ENCODE results near the gene CAD. TPM values are rescaled to one million over a fixed set of nuclear protein-coding genes. Genes with fewer than 3 reads are reported as not detected.

CAD gene
- total RNA-seq, 6 donors from 2014 or later, result 19.8 to 66.0 (median 33.5) TPM

DNA sequence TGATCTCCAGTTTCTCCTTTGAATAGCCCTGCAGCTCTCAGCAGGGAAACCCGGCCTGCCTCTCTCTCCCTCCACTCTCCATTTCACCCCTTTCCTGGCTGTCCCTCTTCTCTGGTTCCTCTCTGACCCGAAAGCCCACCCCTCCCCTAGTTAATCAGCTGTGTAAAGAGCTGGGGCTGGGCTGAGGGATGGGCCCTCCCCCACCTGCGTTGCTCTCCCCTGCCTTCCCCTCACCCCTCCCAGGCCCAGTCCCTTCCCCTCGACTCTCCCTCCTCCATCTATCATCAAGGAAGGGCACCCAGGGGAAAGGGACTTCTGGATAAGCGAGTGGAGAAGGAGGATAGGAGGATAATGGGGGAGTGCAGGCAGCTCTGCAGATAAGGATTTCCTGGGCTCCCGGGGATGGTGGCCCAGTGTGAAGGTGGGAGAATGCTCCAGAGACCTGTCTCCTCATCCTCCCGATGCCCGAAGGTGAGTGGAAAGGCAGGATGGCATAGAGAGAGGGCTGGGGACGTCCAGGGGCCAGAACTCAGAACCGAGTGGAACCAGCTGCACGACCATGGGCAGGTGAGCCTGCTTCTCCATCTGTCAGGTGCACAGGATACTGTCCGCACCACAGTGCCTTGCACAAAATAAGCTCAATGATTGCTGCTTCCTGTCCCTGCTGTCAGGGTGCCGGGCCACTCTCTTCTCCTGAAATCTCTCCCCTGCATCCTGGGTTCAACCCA is 33.6 kb downstream of the CAD start:
- no peaks in the 10 kb centered on the region for H3K36me3 ChIP-seq
- no peak overlapping the region for H3K4me3 ChIP-seq
- no peak for ATAC-seq (ENCODE audit: low FRiP score in 2 of 2)
- H3K4me1 ChIP-seq, result peaks cover 0 to 9% (median 2%) of the 10 kb centered on the region in 4 donors
- DNase-seq, result no peak
- TF ChIP-seq, protein P1, sequence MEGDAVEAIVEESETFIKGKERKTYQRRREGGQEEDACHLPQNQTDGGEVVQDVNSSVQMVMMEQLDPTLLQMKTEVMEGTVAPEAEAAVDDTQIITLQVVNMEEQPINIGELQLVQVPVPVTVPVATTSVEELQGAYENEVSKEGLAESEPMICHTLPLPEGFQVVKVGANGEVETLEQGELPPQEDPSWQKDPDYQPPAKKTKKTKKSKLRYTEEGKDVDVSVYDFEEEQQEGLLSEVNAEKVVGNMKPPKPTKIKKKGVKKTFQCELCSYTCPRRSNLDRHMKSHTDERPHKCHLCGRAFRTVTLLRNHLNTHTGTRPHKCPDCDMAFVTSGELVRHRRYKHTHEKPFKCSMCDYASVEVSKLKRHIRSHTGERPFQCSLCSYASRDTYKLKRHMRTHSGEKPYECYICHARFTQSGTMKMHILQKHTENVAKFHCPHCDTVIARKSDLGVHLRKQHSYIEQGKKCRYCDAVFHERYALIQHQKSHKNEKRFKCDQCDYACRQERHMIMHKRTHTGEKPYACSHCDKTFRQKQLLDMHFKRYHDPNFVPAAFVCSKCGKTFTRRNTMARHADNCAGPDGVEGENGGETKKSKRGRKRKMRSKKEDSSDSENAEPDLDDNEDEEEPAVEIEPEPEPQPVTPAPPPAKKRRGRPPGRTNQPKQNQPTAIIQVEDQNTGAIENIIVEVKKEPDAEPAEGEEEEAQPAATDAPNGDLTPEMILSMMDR (IDR thresholded peaks at IDR 0.05), result no peak
- no peak for TF ChIP-seq POLR2A (IDR thresholded peaks at IDR 0.05)
- TF ChIP-seq EP300 (IDR thresholded peaks at IDR 0.05), result no peak
- TF ChIP-seq POLR2AphosphoS5 (IDR thresholded peaks at IDR 0.05), result no peak
- no peak overlapping the region for H3K27ac ChIP-seq
- H3K9me3 ChIP-seq, result no peaks in the 10 kb centered on the region
- 58% methylated on average over 13 of the region's 13 CpGs for WGBS, 2 donors
- peaks cover 0 to 4% (median 0%) of the 10 kb centered on the region in 4 donors for H3K27me3 ChIP-seq

DNA sequence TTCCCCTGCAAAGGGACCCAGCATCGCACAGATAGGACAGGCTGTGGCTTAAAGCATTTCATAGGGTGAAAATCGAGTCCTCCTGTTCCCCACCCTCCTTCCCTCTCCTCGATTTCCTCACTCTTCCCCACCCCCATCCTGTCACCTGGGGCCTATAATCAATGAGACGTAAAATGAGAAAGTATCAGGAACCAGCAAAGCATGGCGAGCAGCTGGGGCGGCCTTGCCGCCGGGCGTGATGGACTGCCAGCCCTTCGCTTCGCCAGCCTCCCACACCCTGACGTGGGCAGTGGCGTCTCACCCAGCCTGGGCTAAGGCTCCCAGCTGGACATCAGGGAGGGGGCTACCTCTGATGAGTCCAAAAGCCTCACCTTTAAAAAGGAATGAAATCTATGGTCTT is 34.6 kb downstream of the CAD start:
- Histone ChIP-seq H3K27me3 (peaks cover 0 to 4% (median 0%) of the 10 kb centered on the region in 4 donors), H3K4me1 (peaks cover 0 to 9% (median 2%) of the 10 kb centered on the region in 4 donors), H3K4me3 (no peak overlapping the region), H3K27ac (no peak overlapping the region), H3K36me3 (no peaks in the 10 kb centered on the region), H3K9me3 (no peaks in the 10 kb centered on the region)
- TF ChIP-seq, protein P1 (IDR thresholded peaks at IDR 0.05), result no peak
- TF ChIP-seq POLR2A (IDR thresholded peaks at IDR 0.05), result no peak
- TF ChIP-seq EP300 (IDR thresholded peaks at IDR 0.05), result no peak
- no peak for TF ChIP-seq POLR2AphosphoS5 (IDR thresholded peaks at IDR 0.05)
- ATAC-seq (ENCODE audit: low FRiP score in 2 of 2), result no peak
- 82% methylated on average over 13 of the region's 13 CpGs for WGBS, 2 donors
- DNase-seq, result no peak

DNA sequence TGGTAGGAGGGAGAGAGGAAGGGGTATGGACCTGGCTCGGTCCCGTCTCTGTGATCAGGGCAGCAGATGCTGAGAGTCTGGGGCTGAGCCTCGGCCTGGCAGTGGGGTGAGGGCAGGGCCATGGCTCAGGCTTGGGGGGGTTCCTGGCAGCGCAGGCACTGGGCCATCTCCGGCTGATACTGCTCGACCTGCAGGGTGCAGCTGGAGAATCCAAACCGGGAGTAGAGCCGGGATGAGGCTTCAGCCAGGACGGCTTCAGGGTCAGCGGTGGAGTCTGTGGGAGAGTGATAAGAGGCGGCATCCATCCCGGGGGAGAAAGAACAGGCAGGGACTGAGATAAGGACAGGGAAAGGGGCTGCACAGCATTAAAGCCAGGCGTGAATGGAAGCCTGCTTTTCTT is 38.0 kb downstream of the CAD start:
- Histone ChIP-seq H3K4me3 (no peak overlapping the region), H3K36me3 (no peaks in the 10 kb centered on the region), H3K4me1 (peaks cover 0 to 5% (median 1%) of the 10 kb centered on the region in 4 donors), H3K9me3 (no peaks in the 10 kb centered on the region), H3K27ac (no peak overlapping the region), H3K27me3 (peaks cover 0 to 4% (median 1%) of the 10 kb centered on the region in 4 donors)
- peak in 1 of 2 donors; percentile 8 for ATAC-seq (ENCODE audit: low FRiP score in 2 of 2)
- TF ChIP-seq POLR2A (IDR thresholded peaks at IDR 0.05) (no peak), EP300 (IDR thresholded peaks at IDR 0.05) (no peak), POLR2AphosphoS5 (IDR thresholded peaks at IDR 0.05) (no peak)
- TF ChIP-seq, protein P1 (IDR thresholded peaks at IDR 0.05), result no peak
- no peak for DNase-seq
- 44 to 55% methylated on average over 13 of the region's 13 CpGs for WGBS, 2 donors

DNA sequence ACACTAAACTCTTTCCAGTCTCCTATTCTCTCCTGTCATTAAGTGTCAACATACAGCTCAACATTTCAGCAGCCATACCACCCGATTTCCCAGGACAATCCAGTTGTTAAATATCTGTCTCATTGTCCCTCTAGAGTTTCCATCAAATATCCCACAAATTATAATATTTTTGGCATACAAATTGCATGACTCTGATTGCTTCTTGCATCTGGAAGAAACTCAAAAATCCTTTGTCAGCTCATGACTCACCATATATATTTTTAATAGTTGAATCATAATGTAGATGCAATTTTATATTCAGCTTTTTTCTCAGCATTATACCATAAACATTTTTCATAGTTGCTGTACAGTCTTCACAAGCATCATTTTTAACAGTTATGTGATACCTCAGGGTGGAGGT is 38.5 kb downstream of the CAD start:
- no peak overlapping the region for H3K27ac ChIP-seq
- peaks cover 0 to 4% (median 1%) of the 10 kb centered on the region in 4 donors for H3K27me3 ChIP-seq
- 29 to 30% methylated on average over 1 of the region's 1 CpG for WGBS, 2 donors
- TF ChIP-seq, protein P1 (IDR thresholded peaks at IDR 0.05), result no peak
- TF ChIP-seq POLR2A (IDR thresholded peaks at IDR 0.05) (no peak), EP300 (IDR thresholded peaks at IDR 0.05) (no peak), POLR2AphosphoS5 (IDR thresholded peaks at IDR 0.05) (no peak)
- H3K4me1 ChIP-seq, result no peaks in the 10 kb centered on the region
- ATAC-seq (ENCODE audit: low FRiP score in 2 of 2) (no peak), DNase-seq (no peak)
- H3K4me3 ChIP-seq, result no peak overlapping the region
- no peaks in the 10 kb centered on the region for H3K9me3 ChIP-seq
- no peaks in the 10 kb centered on the region for H3K36me3 ChIP-seq
